Left lung (tissue), 10 donors: ENCODE measurements around the gene SH3PXD2A. TPM values are rescaled to one million over a fixed set of nuclear protein-coding genes. Genes with fewer than 3 reads are reported as not detected.

Experiments used
- ATAC-seq: fragments of 200-7000 bp; cut with Tn5 transposase; one replicate; pipeline ENCODE4 v1.9.1; 2020; ENCODE audit warnings: moderate library complexity
- DNase-seq, 4 donors: peaks; one replicate each; pipeline ENCODE4 v3.0.0-alpha.2; 2013 to 2020
- H3K27ac ChIP-seq, 2 donors: fragments of 200-600 bp; sonication (generic) in 1 of 2; one replicate each; pipeline versions ENCODE4 v1.5.0 to v1.8.0; 2020 to 2021
- H3K27me3 ChIP-seq, 2 donors: fragments of 200-600 bp; sonication (generic) in 1 of 2; one replicate each; pipeline versions ENCODE4 v1.5.0 to v1.8.0; 2020 to 2021
- H3K36me3 ChIP-seq, 2 donors: fragments of 200-600 bp; sonication (generic) in 1 of 2; one replicate each; pipeline versions ENCODE4 v1.5.0 to v1.8.0; 2020 to 2021
- H3K4me1 ChIP-seq, 2 donors: fragments of 200-600 bp; one replicate each; pipeline ENCODE4 v1.8.0; 2021
- H3K4me3 ChIP-seq, 2 donors: fragments of 200-600 bp; sonication (generic) in 1 of 2; one replicate each; pipeline versions ENCODE4 v1.5.0 to v1.8.0; 2020 to 2021; ENCODE audit warnings: mild to moderate bottlenecking in 1 of 2
- H3K9me3 ChIP-seq, 2 donors: fragments of 200-600 bp; sonication (generic) in 1 of 2; one replicate each; pipeline versions ENCODE4 v1.5.0 to v1.8.0; 2020 to 2021
- CTCF ChIP-seq, 2 donors: fragments of 200-600 bp; sonication (generic) in 1 of 2; IDR thresholded peaks; one replicate each; pipeline versions ENCODE4 v1.5.0 to v1.8.0; 2021; ENCODE audit warnings: antibody characterized with exemption in 2 of 2
- intact Hi-C, 2 donors: fragments of 100-400 bp; cut with DNase I; formaldehyde crosslinking; loops; one replicate each; pipeline versions ENCODE4 v1.11.2 to v1.14.2; 2022
- polyA plus RNA-seq, 6 donors: library from polyadenylated mRNA; unstranded; fragments of 120-200 nt; gene quantifications; one replicate each; pipeline ENCODE4 v1.2.1, GENCODE V29; 2013; ENCODE audit not compliant: insufficient read length in 6 of 6
- total RNA-seq, 2 donors: library from RNA; stranded (reverse); fragmentation: NEBNext Ultra II Directional; extraction: Animal tissue kit (Norgen Biotek cat#: 25700); gene quantifications; one replicate each; pipeline ENCODE4 v1.2.1, GENCODE V29; 2021
- donor health status: DM: no; HTN: yes; CAD: no.
- donor health status: DM: no; HTN: no; CAD: no.

The SH3PXD2A gene
- total and polyA plus RNA-seq, 8 donors = 44.8 to 117 (median 91.7) TPM

- Histone ChIP-seq H3K36me3 (no peaks in the 10 kb centered on the region), H3K4me1 (no peaks in the 10 kb centered on the region), H3K4me3 (no peak overlapping the region), H3K27ac (no peak overlapping the region), H3K9me3 (no peaks in the 10 kb centered on the region), H3K27me3 (no peaks in the 10 kb centered on the region)
- DNase-seq (peak; percentile 28 to 85 (median 70)), ATAC-seq (peak; percentile 94)
- intact Hi-C loops = loop anchor here (2.0 to 10.0 kb wide), 2 partner anchors 144 to 152 kb away; no protein-coding TSS in a partner anchor
- TF ChIP-seq CTCF (IDR thresholded peaks at IDR 0.05) = peak; percentile 85 to 89
Observed at GRCh38 chr10:103712898-103713498, 142.4 kb downstream of the SH3PXD2A start.

- Histone ChIP-seq H3K27me3 (no peaks in the 10 kb centered on the region), H3K4me3 (no peak overlapping the region), H3K9me3 (no peaks in the 10 kb centered on the region), H3K27ac (no peak overlapping the region), H3K4me1 (no peaks in the 10 kb centered on the region), H3K36me3 (no peaks in the 10 kb centered on the region)
- no peak for TF ChIP-seq CTCF (IDR thresholded peaks at IDR 0.05)
- DNase-seq (peak in 1 of 4 donors; percentile 36), ATAC-seq (no peak)
- intact Hi-C loops = loop anchor here (2.0 to 10.0 kb wide), 2 partner anchors 145 to 153 kb away; no protein-coding TSS in a partner anchor
Observed at GRCh38 chr10:103712146-103712545, 143.2 kb downstream of the SH3PXD2A start.

GRCh38 chr10:103711351-103711994, 143.9 kb downstream of the SH3PXD2A start:
- no peak overlapping the region for H3K27ac ChIP-seq
- no peaks in the 10 kb centered on the region for H3K9me3 ChIP-seq
- H3K4me3 ChIP-seq = no peak overlapping the region
- H3K36me3 ChIP-seq = no peaks in the 10 kb centered on the region
- no peak for TF ChIP-seq CTCF (IDR thresholded peaks at IDR 0.05)
- intact Hi-C loops = loop anchor here in 1 of 2 donors (10.0 kb wide), 1 partner anchor 153 kb away; no protein-coding TSS in a partner anchor
- ATAC-seq = no peak
- no peaks in the 10 kb centered on the region for H3K4me1 ChIP-seq
- H3K27me3 ChIP-seq = no peaks in the 10 kb centered on the region
- DNase-seq = peak in 1 of 4 donors; percentile 53

GRCh38 chr10:103710490-103710889, 144.9 kb downstream of the SH3PXD2A start:
- intact Hi-C loops = loop anchor here in 1 of 2 donors (10.0 kb wide), 1 partner anchor 154 kb away; no protein-coding TSS in a partner anchor
- no peak for ATAC-seq
- DNase-seq = peak in 1 of 4 donors; percentile 3
- no peak overlapping the region for H3K4me3 ChIP-seq
- H3K36me3 ChIP-seq = no peaks in the 10 kb centered on the region
- H3K27ac ChIP-seq = no peak overlapping the region
- no peaks in the 10 kb centered on the region for H3K9me3 ChIP-seq
- no peaks in the 10 kb centered on the region for H3K4me1 ChIP-seq
- H3K27me3 ChIP-seq = no peaks in the 10 kb centered on the region
- TF ChIP-seq CTCF (IDR thresholded peaks at IDR 0.05) = no peak

- DNase-seq (peak in 1 of 4 donors; percentile 3), ATAC-seq (no peak)
- no peak overlapping the region for H3K4me3 ChIP-seq
- no peak overlapping the region for H3K27ac ChIP-seq
- no peaks in the 10 kb centered on the region for H3K27me3 ChIP-seq
- intact Hi-C loops = no loop called here
- H3K9me3 ChIP-seq = no peaks in the 10 kb centered on the region
- no peaks in the 10 kb centered on the region for H3K36me3 ChIP-seq
- no peaks in the 10 kb centered on the region for H3K4me1 ChIP-seq
- no peak for TF ChIP-seq CTCF (IDR thresholded peaks at IDR 0.05)
Observed at GRCh38 chr10:103709341-103709920, 145.9 kb downstream of the SH3PXD2A start.
